Fibroblast of skin of scalp (primary cell): Measurements from ENCODE around the gene SLC25A39.

Experiments
- DNase-seq: peaks from one replicate; pipeline ENCODE4 v3.0.0-alpha.2; 2013

Gene SLC25A39

GRCh38 chr17:44311562-44312181 lies 13.0 kb downstream of the SLC25A39 start:
- DNase-seq, result no peak

- no peak for DNase-seq
Measured at GRCh38 chr17:44310609-44311376, 13.8 kb downstream of the SLC25A39 start.

GRCh38 chr17:44310188-44310587 lies 14.4 kb downstream of the SLC25A39 start:
- DNase-seq, result no peak

DNA sequence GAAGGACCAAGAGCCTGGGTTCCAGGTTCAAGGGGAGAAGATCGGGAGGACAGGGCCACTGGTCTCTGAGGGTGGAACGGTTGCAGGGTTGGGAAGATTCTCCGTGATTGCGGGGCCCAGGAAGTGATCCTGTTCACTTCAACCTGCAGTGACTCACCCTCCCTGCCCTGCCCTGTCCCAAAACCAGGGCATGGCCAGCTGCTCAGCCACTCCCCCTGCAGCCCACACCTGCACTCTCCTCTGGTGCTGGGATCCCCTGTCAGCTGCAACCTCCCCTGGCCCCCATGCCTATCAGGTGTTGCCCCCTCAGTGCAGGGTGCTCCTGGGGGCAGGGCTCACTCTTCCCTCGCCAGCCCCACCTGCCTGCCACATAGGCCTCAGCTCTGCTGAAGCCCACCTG lies 15.2 kb downstream of the SLC25A39 start:
- no peak for DNase-seq

DNA sequence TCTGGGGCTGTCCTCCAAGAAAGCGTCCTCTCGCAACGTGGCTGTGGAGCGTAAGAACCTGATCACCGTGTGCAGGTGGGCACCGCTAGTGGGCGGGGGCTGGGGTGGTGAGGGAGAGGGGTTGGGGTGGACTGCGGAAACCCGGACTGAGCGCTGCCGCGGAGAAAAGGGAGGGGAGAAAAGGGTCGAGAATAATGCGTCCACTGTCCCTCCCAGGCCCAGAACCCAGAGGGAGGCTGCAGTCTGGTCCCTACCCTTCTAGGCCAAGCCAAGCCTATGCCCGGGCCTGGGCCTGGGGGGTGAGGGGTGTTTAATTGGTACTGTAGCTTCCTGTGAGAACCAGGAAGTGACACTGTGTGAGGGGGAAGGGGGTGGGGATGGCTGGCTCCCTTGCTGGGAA lies 15.8 kb downstream of the SLC25A39 start:
- DNase-seq, result no peak

- peak; percentile 81 for DNase-seq
Measured at GRCh38 chr17:44308320-44308818, 16.3 kb downstream of the SLC25A39 start, which contains the start of gene RUNDC3A. RUNDC3A (plus strand) TSS chr17:44308601; CDS start chr17:44308833, 232 bp downstream.

DNA sequence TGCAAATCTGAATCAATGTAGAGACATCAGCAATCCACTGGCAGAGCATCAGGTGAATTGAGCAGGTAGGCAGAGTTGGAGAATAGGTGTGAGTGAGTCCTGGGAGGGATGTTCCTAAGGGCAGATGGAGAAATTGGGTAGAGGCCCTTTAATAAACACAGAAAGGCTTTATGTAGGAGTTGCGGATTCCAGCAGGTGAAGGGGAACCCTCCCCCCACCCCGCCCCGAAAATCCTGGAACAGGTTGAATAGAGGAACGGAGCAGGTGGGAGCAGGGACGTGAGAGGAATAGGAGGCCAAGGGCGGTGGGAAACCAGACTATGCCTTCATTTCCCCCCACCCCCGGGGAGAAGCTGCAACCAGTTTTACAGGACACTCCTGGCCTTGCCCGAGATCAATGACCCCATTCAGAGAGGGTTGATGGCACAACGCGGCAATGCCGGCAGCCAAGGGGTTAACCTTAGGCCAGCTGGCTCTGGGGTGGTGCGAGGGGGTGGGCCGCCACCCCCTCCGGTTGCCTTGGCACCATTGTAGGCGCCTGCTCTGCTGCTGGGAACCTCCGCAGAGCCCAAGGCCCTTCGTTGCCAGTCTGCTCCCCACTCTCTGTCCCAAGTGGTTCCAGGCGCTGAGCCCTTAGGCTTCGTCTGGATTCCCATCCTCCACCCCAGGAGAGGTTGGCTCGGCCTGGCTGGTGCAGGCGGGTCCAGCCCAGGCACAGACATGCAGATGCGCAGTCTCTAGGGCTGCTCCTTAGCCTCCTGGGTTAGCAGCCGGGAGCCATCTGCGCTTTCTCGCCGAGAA lies 17.0 kb downstream of the SLC25A39 start:
- peak; percentile 13 for DNase-seq

DNA sequence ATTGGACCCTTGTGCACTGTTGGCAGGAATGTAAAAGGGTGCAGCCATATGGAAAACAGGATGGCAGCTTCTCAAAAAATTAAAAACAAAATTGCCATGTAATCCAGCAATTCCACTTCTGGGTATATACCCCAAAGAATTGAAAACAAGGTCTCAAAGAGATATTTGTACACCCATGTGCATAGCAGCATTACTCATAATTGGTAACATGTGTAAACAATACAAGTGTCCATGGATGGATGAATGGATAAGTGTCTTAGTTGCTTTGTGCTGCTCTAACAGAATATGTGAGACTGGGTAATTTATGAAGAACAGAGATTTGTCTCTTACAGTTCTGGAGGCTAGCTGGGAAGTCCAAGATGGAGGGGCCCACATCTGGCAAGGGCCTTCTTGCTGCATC lies 20.0 kb downstream of the SLC25A39 start:
- DNase-seq, result no peak

DNA sequence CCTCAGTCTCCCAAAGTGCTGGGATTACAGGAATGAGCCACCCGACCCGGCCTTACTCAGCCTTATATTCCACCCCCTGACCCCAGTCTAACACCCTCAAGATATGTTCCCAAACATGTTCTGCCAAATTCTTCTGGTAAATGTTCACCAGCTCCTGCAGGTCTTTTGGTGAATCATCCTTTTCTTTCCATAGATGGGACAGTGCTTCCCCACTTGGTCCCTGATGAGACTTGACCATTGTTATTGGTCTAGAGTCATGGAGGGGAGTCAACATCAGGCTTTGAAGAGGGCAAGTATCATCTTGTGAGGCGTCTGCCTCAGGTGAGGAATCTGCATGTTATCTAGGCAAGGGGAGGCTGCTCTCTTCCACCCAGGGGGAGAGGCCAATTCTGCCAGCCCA lies 26.6 kb downstream of the SLC25A39 start:
- no peak for DNase-seq

- DNase-seq, result no peak
Measured at GRCh38 chr17:44293509-44294226, 31.0 kb downstream of the SLC25A39 start.

DNA sequence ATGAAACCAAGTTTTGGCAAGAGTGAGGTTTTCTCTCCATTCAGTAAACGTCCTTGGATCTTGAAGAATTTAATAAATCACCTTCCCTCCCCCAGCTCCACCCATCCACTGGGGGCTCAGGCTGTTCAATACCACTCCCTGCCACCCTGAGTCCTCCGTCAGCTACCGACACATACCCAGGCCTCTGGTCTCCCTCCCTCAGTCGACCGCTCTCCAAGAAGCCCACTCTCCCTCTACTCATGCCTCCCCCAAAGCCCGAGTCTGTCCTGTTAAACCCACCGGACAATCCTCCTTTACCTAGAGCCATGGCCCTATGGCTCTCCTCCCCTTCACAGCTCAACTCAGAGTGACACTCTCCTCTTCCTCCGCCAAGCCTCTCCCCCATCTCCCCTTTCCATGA lies 37.0 kb downstream of the SLC25A39 start:
- DNase-seq, result no peak

- DNase-seq, result no peak
Measured at GRCh38 chr17:44284024-44284400, 40.6 kb downstream of the SLC25A39 start.

- DNase-seq, result no peak
Measured at GRCh38 chr17:44283344-44284023, 41.1 kb downstream of the SLC25A39 start.

GRCh38 chr17:44282264-44282663 lies 42.4 kb downstream of the SLC25A39 start:
- no peak for DNase-seq

DNA sequence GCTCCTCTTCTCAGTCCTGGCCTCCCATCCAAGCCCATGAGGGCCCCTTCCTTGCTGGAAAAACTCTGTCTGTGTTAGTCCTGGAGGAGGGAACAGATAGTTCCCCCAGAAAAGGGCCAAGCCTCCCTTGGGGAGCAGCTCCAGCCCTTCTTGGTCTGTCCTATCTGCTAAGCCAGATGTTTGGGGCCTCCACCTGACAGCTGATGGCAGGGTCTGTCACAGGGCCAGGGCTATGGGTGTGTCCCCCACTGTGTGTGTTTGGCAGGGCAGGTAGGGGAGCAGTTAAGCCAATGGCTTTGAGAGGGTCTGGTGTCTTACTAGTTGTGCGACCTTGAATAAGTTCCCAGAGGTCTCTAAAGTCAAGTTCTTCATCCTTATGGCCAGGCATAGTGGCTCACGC lies 43.1 kb downstream of the SLC25A39 start:
- DNase-seq, result no peak

DNA sequence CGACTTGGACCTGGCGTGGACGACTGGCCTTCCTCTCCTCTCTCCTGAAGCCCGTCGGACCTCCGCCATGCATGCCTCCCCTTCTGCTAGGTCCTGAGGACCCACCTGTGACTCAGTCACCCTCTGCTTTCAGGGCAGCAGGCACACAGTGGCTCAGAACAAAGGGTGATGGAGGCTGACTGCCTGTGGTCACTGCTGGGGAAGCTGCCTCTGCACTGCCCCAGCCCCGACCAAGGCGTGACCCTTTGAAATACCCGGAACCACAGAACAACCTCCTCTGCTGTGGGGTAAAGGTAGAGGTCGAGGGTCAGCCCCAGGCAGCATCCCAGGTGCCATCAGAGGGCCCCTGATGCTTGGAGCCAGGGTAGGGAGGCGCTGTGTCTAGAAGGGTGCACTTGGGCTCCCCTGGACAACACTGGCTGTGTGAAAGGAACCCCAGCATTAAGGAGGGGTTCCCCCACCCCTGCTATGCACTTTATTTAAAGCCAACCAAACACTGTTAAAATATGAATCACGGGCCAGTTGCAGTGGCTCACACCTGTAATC lies 44.2 kb downstream of the SLC25A39 start:
- no peak for DNase-seq

GRCh38 chr17:44279666-44280391 lies 44.8 kb downstream of the SLC25A39 start:
- peak; percentile 62 for DNase-seq

DNA sequence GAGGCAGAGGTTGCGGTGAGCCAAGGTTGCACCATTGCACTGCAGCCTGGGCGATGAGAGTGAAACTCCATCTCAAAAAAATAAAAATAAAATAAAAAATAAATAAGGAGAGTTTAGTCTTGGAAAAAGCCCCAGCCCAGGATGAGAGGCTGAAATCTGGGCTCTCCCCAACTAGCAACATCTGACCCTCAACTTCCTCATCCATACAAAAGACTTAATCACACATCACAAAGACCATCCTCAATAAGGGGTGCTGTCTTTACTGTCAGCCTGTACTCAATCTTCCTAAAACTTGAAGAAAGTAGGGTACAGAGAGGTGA lies 45.3 kb downstream of the SLC25A39 start:
- DNase-seq, result no peak

GRCh38 chr17:44277976-44278375 lies 46.6 kb downstream of the SLC25A39 start:
- DNase-seq, result no peak

DNA sequence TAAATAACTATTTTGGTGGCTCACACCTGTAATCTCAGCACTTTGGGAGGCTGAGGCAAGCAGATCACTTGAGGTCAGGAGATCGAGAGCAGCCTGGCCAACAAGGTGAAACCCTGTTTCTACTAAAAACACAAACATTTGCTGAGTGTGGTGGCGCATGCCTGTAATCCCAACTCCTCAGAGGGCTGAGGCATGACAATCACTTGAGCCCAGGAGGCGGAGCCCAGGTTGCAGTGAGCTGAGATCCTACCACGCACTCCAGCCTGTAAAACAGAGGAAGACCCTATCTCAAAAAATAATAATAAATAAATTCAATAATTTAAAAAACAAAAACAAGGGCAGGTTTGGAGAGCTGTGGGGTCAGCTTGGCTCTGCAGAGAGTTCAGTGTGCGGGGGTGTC lies 51.0 kb downstream of the SLC25A39 start:
- DNase-seq, result no peak

- no peak for DNase-seq
Measured at GRCh38 chr17:44272954-44273353, 51.7 kb downstream of the SLC25A39 start.
